Nephron progenitor cell (in vitro differentiated cells): ENCODE measurements around the gene SPTBN4.

Experiments
- DNase-seq: peaks from one replicate; pipeline ENCODE4 v3.0.0; 2021
- H3K27ac Mint-ChIP-seq: 2 replicates; pipeline ENCODE4 v1.8.0; 2021; ENCODE audit warnings: mild to moderate bottlenecking, moderate library complexity, mixed read lengths
- H3K27me3 Mint-ChIP-seq: 2 replicates; pipeline ENCODE4 v1.8.0; 2021; ENCODE audit warnings: mild to moderate bottlenecking, low read depth, mixed read lengths; ENCODE audit not compliant: poor library complexity
- H3K36me3 Mint-ChIP-seq: 2 replicates; pipeline ENCODE4 v1.8.0; 2021; ENCODE audit warnings: low read depth, mixed read lengths
- H3K4me1 Mint-ChIP-seq: 2 replicates; pipeline ENCODE4 v1.8.0; 2021; ENCODE audit warnings: mixed read lengths
- H3K4me3 Mint-ChIP-seq: 2 replicates; pipeline ENCODE4 v1.8.0; 2021; ENCODE audit warnings: mild to moderate bottlenecking, moderate library complexity, mixed read lengths
- H3K9me3 Mint-ChIP-seq: 2 replicates; pipeline ENCODE4 v1.8.0; 2021; ENCODE audit warnings: mild to moderate bottlenecking, moderate library complexity, mixed read lengths
- TF ChIP-seq, protein P1 (sequence below): fragments of 200-600 bp; sonication (generic); IDR thresholded peaks from 2 replicates; pipeline ENCODE4 v1.5.0; 2021; ENCODE audit warnings: antibody characterized with exemption

SPTBN4 gene

DNA sequence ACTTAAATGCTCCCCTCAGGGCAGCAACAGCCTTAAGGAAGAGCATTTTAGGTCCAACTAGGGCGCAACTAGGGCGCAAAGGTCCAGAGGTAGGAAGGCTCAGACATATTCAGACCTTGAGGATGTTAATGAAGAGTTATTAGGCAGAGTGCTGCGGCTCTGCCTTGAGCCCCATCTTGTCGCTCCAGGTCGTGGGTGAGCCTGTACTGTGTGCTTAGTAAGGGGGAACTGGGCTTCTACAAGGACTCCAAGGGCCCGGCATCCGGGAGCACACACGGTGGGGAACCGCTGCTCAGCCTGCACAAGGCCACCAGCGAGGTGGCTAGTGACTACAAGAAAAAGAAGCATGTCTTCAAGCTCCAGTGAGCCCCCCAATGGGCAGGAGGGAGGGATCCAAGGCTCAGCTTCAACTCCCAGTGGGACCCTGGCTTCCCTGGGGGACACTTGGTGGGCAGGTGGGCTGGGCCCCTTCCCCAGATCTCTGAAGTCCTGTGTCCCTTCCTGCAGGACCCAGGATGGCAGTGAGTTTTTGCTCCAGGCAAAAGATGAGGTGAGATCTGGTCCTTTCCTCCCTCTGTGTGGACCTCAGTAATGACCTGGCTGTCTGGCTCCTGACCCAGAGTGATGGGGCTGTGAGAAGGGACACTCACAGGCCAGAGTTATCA lies 105.2 kb downstream of the SPTBN4 start:
- TF ChIP-seq, protein P1, sequence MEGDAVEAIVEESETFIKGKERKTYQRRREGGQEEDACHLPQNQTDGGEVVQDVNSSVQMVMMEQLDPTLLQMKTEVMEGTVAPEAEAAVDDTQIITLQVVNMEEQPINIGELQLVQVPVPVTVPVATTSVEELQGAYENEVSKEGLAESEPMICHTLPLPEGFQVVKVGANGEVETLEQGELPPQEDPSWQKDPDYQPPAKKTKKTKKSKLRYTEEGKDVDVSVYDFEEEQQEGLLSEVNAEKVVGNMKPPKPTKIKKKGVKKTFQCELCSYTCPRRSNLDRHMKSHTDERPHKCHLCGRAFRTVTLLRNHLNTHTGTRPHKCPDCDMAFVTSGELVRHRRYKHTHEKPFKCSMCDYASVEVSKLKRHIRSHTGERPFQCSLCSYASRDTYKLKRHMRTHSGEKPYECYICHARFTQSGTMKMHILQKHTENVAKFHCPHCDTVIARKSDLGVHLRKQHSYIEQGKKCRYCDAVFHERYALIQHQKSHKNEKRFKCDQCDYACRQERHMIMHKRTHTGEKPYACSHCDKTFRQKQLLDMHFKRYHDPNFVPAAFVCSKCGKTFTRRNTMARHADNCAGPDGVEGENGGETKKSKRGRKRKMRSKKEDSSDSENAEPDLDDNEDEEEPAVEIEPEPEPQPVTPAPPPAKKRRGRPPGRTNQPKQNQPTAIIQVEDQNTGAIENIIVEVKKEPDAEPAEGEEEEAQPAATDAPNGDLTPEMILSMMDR: no peak
- Mint-ChIP-seq H3K36me3 (no peaks in the 10 kb centered on the region), H3K4me3 (no peak overlapping the region), H3K9me3 (peaks cover 3% of the 10 kb centered on the region), H3K27ac (no peak overlapping the region), H3K4me1 (peaks cover 16% of the 10 kb centered on the region), H3K27me3 (peaks cover 61% of the 10 kb centered on the region)
- DNase-seq: no peak

DNA sequence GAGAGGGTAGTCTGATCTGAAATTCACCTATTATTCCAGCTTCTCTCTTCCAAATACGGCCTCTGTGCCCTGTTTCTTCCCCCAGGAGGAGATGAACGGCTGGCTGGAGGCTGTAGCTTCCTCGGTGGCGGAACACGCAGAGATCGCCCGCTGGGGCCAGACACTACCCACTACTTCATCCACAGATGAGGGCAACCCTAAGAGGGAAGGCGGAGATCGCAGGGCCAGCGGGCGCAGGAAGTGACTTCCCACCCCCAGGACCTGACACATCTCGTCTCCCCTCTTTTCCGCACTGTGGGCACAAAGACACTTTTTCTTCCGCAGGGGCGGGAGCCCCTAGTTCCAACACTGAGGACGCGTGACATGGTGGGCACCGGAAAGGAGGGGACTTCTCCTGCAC lies 108.5 kb downstream of the SPTBN4 start:
- Mint-ChIP-seq H3K36me3 (peaks cover 4% of the 10 kb centered on the region), H3K4me3 (peak overlapping the region; percentile 15), H3K4me1 (peaks cover 23% of the 10 kb centered on the region), H3K27ac (no peak overlapping the region), H3K9me3 (peaks cover 3% of the 10 kb centered on the region), H3K27me3 (peaks cover 28% of the 10 kb centered on the region)
- TF ChIP-seq, protein P1: no peak
- no peak for DNase-seq

DNA sequence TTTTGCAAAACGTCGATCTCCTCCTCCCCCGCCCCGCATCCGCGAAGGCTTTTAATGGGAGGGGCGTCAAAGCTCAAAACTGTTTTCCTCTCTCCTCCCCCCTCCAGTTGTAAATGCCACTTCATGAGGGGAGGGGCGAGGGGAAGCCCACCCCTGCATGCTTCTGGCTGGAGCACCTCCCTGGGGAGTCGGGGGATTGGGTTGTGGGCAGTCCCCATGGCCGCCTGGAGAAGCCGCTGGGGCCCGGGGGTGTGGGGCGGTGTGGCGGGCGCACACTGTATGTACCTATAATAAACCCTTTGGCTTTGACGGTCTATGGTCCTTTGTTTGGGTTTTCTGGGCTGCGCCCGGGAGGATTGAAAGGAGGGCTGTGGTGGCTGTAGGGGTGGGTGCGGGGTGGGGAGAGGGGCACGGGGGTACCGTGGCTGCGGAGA lies 109.4 kb downstream of the SPTBN4 start:
- peak overlapping the region; percentile 84 for H3K4me3 Mint-ChIP-seq
- no peak overlapping the region for H3K27ac Mint-ChIP-seq
- H3K9me3 Mint-ChIP-seq: no peaks in the 10 kb centered on the region
- peaks cover 17% of the 10 kb centered on the region for H3K4me1 Mint-ChIP-seq
- DNase-seq: peak; percentile 39
- TF ChIP-seq, protein P1: no peak
- H3K36me3 Mint-ChIP-seq: peaks cover 9% of the 10 kb centered on the region
- peaks cover 22% of the 10 kb centered on the region for H3K27me3 Mint-ChIP-seq

DNA sequence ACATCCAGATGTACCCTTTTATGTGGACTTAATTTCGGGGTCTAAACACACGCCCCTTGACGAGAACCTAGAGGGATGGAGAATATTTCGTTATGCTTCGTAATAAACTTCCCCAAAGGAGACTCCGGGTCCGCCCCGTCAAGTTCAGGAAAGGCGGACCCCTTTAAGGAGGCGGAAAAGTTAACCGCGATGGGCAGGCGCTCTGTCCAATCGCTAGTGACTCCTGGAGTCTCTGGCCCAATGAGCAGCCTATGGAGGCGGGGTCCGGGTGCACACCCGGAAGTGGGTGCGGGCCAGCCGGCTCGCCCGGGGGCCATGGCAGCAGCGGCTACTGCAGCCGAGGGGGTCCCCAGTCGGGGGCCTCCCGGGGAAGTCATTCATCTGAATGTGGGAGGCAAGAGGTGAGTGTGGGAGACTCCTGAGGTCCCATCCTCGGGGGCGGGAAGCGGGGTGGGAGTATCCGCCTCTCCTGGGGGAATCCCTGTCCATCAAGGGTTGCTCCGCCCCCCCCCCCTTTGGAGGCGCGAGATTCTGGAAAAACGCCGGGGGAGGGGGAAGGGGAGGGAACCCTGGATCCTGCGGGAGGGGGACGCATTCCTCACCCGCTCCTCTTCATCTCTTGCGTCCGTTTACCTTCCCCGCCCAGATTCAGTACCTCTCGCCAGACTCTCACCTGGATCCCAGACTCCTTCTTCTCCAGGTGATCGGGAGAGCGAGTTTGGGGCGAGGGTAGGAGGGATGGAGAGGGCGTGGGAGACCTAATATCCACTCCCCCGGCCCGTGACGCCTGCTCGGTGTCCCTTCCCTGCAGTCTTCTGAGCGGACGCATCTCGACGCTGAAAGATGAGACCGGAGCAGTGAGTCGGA lies 110.0 kb downstream of the SPTBN4 start, which contains the start of gene SHKBP1:
SHKBP1 (plus strand) TSS at position 289 of the 867 bp plus-strand sequence; CDS start at position 316, 27 bp downstream.
- Mint-ChIP-seq H3K4me1 (peaks cover 17% of the 10 kb centered on the region), H3K36me3 (peaks cover 9% of the 10 kb centered on the region), H3K27me3 (peaks cover 19% of the 10 kb centered on the region), H3K9me3 (no peaks in the 10 kb centered on the region), H3K4me3 (peak within 1 kb of the TSS; percentile 84), H3K27ac (no peak within 1 kb of the TSS)
- TF ChIP-seq, protein P1: no peak
- peak; percentile 94 for DNase-seq

DNA sequence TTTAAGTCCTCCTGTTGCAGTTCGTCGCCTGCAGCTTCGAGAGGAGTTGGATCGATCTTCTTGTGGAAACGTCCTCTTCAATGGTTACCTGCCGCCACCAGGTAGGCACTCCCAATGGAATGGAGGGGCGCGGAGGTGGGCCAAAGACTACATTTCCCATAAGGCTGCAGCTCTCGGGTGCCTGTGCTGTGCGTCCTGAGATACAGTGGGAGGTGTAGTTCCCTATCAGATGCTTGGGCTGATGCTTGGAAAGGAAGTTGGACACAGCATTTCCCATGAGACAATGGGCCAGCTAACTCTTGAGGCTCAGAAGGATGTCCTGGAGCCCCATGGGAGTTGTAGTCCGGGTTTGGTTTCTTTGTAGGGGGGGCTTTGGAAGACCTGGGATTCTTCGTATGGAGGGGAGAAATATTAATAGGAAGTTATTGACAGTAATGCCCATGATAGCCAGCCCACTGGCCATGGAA lies 111.7 kb downstream of the SPTBN4 start:
- peaks cover 24% of the 10 kb centered on the region for H3K4me1 Mint-ChIP-seq
- peaks cover 17% of the 10 kb centered on the region for H3K36me3 Mint-ChIP-seq
- TF ChIP-seq, protein P1: no peak
- peaks cover 9% of the 10 kb centered on the region for H3K27me3 Mint-ChIP-seq
- no peak for DNase-seq
- no peak overlapping the region for H3K27ac Mint-ChIP-seq
- no peaks in the 10 kb centered on the region for H3K9me3 Mint-ChIP-seq
- peak overlapping the region; percentile 84 for H3K4me3 Mint-ChIP-seq
